PFSK-1 (cell line): ENCODE data around the gene DISC1.

Experiments
- FOXP2 ChIP-seq: optimal IDR thresholded peaks from 2 replicates; pipeline ENCODE3; 2011; ENCODE audit warnings: borderline replicate concordance, control low read depth, inconsistent platforms; ENCODE audit not compliant: insufficient read depth; ENCODE audit errors: extremely low read length, extremely low read depth
- POLR2AphosphoS5 ChIP-seq: IDR thresholded peaks from 2 replicates; pipeline ENCODE4 v1.6.1; 2012; ENCODE audit warnings: low read depth, mild to moderate bottlenecking, control low read depth, low read length, moderate library complexity
- REST ChIP-seq, 2 experiments: IDR thresholded peaks; 2 replicates each; pipeline versions ENCODE4 v1.6.1 to v1.8.0; 2011 to 2012; ENCODE audit warnings: low read depth in 2 of 2, low read length in 2 of 2, control low read depth in 1 of 2, inconsistent platforms in 1 of 2, mild to moderate bottlenecking in 1 of 2, moderate library complexity in 1 of 2; ENCODE audit not compliant: insufficient read depth in 1 of 2

GRCh38 chr1:231949277-231950091 is 322.9 kb downstream of the DISC1 start:
- TF ChIP-seq POLR2AphosphoS5 (no peak), REST (IDR thresholded peaks at IDR 0.05; ENCODE audit: insufficient read depth in 1 of 2, low read depth in 2 of 2, low read length in 2 of 2) (no peak), FOXP2 (no peak)
